Measurements from ENCODE around the gene FRMD4A. TPM values are rescaled to one million over a fixed set of nuclear protein-coding genes. Genes with fewer than 3 reads are reported as not detected.
A peak's percentile ranks its signal among the peaks of the same experiment; 100 is the strongest.
"Not testable (repeated sequence)": the region's sequence is repeated elsewhere in the genome, so short reads cannot be mapped to it uniquely, and the experiment has no call there.

The FRMD4A gene
- total RNA-seq, 2 experiments from 2014 or later = 0.25 TPM; not detected in 1

DNA sequence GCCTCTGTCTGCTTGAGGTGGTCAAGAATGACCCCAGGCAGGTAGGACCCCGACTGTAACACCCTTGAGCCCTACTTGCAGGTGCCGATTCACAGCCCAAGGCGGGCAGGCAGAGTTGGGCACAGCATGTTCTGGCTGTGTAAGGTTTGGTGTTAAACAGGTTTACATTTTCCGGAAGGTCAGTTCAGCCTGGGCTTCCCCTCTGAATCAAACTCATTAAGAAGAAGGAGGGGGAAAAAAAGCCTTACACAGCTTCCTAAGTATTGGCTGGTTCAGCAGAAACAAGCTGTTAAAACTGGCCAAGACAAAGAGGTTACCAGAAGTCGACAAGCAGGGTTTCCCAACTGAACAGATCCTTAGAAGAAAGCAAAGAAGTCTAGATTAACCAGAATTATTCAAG lies 611.3 kb downstream of the FRMD4A start:
- ChIA-PET CTCF (interaction anchor here (1.0 to 1.3 kb wide), 2 partner anchors 8 to 52 kb away, joined by 3 to 5 read pairs; no protein-coding TSS in a partner anchor), POLR2A (no interaction called here)
- no peaks in the 10 kb centered on the region for H3K36me3 Mint-ChIP-seq (ENCODE audit: low read depth)
- no peak for DNase-seq
- H3K4me1 Mint-ChIP-seq = peaks cover 18% of the 10 kb centered on the region
- H3K9me3 Mint-ChIP-seq = peaks cover 4% of the 10 kb centered on the region
- no peaks in the 10 kb centered on the region for H3K27me3 Mint-ChIP-seq
- H3K27ac Mint-ChIP-seq = no peak overlapping the region
- no peak overlapping the region for H3K4me3 Mint-ChIP-seq

DNA sequence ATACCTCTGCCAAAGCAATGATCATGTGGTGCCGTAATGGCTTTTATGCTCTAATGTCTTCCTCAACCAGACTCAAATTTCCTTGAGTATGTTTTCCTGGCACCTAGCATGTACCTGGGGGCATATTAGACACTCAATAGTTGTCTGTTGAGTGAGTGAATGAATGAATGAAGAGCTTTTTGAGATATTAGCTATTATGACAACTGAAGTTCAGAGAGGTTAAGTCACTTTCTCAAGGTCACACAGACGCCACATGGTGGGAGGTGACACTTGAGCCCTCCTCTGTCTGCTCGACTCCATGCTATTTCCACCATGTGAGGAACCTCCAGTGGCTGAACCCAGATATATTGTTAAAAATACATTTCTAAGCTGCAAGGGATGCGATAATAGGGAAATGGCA lies 611.9 kb downstream of the FRMD4A start:
- H3K27ac Mint-ChIP-seq = no peak overlapping the region
- no peak for DNase-seq
- H3K9me3 Mint-ChIP-seq = peaks cover 4% of the 10 kb centered on the region
- no peaks in the 10 kb centered on the region for H3K27me3 Mint-ChIP-seq
- H3K4me1 Mint-ChIP-seq = peaks cover 18% of the 10 kb centered on the region
- no peaks in the 10 kb centered on the region for H3K36me3 Mint-ChIP-seq (ENCODE audit: low read depth)
- no peak overlapping the region for H3K4me3 Mint-ChIP-seq
- POLR2A ChIA-PET = no interaction called here
- CTCF ChIA-PET = interaction anchor here (1.0 to 1.6 kb wide), 2 partner anchors 12 to 53 kb away, joined by 3 to 6 read pairs; no protein-coding TSS in a partner anchor

DNA sequence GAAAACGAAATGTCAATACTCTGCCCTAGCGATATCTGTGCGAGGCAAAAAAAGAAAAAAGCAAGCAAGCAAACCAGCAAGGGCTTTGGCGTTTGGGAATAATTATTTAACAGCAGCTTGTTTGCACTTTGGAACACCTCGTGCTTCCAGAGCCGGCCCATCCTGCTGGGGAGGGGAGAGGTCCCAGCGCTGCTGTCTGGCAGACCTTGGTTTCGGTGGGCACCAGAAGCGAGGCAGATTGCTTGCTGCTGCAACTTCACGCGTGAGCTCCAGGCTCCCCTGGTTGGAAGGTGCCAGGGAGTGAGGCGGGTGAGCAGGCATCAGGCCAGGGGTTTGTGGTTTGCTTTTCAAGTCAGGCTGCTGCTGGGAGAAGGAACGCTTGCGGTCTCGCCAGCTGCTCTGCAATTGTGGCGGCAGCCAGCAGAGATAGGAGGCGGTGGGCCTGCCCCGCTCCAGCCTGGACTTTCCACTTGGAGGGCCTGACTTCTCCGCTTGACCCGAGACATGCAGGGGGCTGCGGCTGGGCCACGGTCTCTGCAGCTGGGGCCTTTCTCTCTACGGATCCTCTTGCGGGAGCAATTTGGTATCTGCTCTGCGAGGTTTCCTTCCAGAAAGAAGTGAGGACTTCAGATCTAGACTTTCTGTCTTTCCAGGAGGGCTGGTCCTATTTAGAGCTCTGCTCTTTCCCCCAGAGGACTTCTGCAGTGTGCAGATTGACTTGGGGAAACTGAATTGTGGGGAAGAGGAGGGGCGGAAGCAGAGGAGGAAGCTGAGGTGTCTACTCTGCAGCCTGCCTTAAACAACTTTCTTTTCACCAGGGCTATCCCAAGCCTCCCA lies 612.6 kb downstream of the FRMD4A start:
- H3K36me3 Mint-ChIP-seq (ENCODE audit: low read depth) = no peaks in the 10 kb centered on the region
- peaks cover 17% of the 10 kb centered on the region for H3K4me1 Mint-ChIP-seq
- peaks cover 4% of the 10 kb centered on the region for H3K9me3 Mint-ChIP-seq
- H3K27me3 Mint-ChIP-seq = no peaks in the 10 kb centered on the region
- H3K27ac Mint-ChIP-seq = no peak overlapping the region
- POLR2A ChIA-PET = no interaction called here
- DNase-seq = peak; percentile 50
- peak overlapping the region; percentile 34 for H3K4me3 Mint-ChIP-seq
- CTCF ChIA-PET = interaction anchor here (1.6 kb wide), 1 partner anchor 11 kb away, joined by 6 read pairs; no protein-coding TSS in a partner anchor

DNA sequence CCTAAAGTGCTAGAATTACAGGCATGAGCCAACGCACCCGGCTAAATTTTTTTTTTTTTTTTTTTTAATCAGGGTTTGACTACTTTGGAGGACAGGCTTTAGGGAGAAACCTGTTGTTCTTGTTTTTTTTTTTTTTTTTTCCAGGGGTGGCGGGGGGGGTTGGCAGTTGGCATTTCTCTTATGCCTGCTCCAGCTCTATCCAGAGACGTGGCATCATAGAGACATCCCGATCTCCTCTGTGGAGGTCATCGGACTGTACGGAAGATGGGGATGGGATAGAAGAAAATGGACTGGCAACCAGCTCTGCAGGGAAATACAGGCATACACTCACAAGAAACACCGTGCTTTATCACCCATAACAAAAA lies 613.2 kb downstream of the FRMD4A start:
- ChIA-PET POLR2A (no interaction called here), CTCF (interaction anchor here (0.6 to 1.6 kb wide), 4 partner anchors 11 to 556 kb away, joined by 3 to 6 read pairs (median 4); partner anchors contain the start of gene MCM10)
- H3K27ac Mint-ChIP-seq = no peak overlapping the region
- DNase-seq = no peak
- H3K27me3 Mint-ChIP-seq = no peaks in the 10 kb centered on the region
- H3K9me3 Mint-ChIP-seq = peaks cover 4% of the 10 kb centered on the region
- peaks cover 21% of the 10 kb centered on the region for H3K4me1 Mint-ChIP-seq
- H3K4me3 Mint-ChIP-seq = peak overlapping the region; percentile 34
- H3K36me3 Mint-ChIP-seq (ENCODE audit: low read depth) = no peaks in the 10 kb centered on the region

DNA sequence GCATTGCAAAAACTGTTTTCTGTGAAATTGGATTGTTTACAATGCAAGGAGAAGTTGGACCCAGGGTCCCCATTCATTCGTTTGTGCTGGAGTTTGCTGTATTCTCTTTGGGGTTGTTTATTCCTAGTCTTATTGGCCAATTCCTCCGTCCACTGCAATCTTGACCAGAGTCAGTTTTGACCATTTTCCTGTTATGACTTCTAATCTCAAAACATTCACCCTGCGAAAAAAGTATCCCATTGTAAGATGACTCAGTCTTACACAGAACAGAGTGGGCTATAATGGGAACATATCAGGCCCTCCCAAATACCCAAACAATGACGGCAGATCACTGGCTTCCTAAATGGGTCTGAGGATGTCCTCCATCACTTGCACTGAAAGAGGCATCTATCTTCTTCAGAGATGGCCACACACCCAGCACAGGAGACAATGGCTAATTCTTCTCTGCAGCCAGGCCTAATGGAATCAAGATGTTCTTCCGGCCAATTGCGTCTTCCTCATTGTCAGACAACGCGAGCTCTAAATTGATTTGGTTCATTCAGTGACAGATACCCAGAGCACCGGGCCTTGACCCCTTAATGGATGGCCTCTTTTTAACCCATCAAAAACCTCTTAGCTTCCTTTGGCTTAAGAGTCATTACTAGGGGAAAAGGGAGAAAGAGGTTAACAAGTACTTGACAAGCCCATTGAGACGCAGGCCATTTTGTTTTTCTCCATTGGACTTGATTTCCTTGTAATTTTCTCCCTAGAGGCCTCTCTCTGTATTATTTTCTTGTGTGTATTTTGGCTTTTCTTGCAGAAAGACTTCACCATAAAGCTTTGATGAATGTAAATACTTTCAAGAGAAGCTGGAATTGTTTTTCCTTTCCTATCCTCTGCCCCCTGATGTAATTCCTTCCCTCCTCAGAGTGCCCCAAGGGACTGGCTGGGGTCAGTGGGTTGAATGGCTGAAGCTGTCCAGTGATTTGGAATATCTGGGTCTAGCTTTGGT lies 614.3 kb downstream of the FRMD4A start:
- Mint-ChIP-seq H3K4me1 (peaks cover 24% of the 10 kb centered on the region), H3K27me3 (no peaks in the 10 kb centered on the region), H3K27ac (no peak overlapping the region), H3K36me3 (ENCODE audit: low read depth) (no peaks in the 10 kb centered on the region), H3K4me3 (no peak overlapping the region), H3K9me3 (peaks cover 4% of the 10 kb centered on the region)
- ChIA-PET CTCF (interaction anchor here (0.6 kb wide), 1 partner anchor 555 kb away, joined by 4 read pairs; the partner anchor contains the start of gene MCM10), POLR2A (no interaction called here)
- DNase-seq = no peak

DNA sequence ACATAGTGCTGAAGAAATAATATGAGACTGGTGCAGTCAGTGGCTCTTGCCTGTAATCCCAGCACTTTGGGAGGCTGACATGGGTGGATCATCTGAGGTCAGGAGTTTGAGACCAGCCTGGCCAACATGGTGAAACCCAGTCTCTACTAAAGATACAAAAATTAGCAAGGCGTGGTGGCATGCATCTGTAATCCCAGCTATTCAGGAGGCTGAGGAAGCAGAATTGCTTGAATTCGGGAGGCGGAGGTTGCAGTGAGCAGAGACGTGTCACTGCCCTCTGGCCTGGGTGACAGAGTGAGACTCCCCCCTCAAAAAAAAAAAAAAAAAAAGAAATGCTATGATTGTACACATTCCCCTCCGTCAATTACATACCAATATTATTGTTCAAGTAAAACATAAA lies 615.1 kb downstream of the FRMD4A start:
- H3K9me3 Mint-ChIP-seq; H3K4me3 Mint-ChIP-seq; POLR2A ChIA-PET; H3K27me3 Mint-ChIP-seq; H3K27ac Mint-ChIP-seq; CTCF ChIA-PET; H3K36me3 Mint-ChIP-seq (ENCODE audit: low read depth); DNase-seq: not testable (repeated sequence)
- H3K4me1 Mint-ChIP-seq = peaks cover 24% of the 10 kb centered on the region

DNA sequence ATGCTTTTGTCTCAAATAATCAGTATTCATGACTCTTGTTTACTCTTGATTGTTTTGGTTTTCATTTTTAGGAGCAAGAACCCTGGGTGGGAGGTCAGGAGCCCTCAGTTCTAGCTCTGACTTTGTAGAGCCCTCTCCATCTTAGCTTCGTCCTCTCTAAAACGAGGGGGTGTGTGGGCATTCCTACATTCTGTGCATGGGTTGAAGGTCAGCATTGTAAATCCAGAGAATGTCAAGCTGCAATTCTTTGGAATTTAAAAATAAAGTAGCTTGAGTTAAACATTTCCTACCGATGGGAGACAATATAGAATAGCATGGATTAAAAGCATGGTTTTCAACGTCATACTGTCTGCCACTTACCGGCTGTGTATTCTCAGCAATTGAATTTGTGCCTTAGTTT lies 615.6 kb downstream of the FRMD4A start:
- Mint-ChIP-seq H3K27me3 (no peaks in the 10 kb centered on the region), H3K4me3 (no peak overlapping the region), H3K36me3 (ENCODE audit: low read depth) (no peaks in the 10 kb centered on the region), H3K9me3 (no peaks in the 10 kb centered on the region), H3K4me1 (peaks cover 24% of the 10 kb centered on the region), H3K27ac (no peak overlapping the region)
- ChIA-PET POLR2A (interaction anchor here (0.7 kb wide), 1 partner anchor 199 kb away, joined by 3 read pairs; no protein-coding TSS in a partner anchor), CTCF (no interaction called here)
- no peak for DNase-seq

DNA sequence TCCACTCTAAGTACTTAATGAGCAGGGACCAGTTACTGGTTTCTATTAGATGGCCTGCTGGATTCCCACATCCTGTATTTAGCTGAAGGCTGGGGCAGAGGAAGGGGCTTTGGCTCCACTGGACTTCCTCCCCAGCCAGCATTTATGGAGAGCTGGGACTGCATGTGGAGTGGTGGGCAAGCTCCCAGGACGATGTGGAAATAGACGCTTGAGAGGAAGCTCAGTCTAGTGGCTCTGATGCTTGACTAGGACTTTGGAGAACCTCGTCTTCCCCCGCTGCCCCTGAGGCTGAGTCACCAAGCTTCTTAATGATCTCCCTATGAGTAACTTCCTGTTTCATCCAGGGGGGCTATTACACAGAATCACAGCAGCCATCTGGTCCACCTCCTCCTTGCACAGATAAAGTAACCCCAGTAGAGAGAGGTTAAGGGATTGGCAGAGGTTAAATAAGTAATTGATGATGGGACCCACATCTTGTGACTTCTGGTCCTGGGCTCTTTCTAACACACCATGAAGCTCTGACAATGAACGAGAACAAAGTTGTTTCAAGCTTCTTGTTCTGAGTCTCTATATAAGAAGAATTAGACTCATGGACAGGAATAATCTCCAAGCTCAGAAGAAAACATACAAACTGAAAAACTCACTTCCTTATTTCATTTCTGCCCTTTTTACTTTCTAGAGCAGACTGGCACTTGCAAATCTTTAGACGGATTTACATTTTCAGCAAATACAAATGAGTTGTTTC lies 617.7 kb downstream of the FRMD4A start:
- POLR2A ChIA-PET = no interaction called here
- CTCF ChIA-PET = interaction anchor here (0.6 to 1.7 kb wide), 2 partner anchors 11 to 31 kb away, joined by 3 to 4 read pairs; no protein-coding TSS in a partner anchor

DNA sequence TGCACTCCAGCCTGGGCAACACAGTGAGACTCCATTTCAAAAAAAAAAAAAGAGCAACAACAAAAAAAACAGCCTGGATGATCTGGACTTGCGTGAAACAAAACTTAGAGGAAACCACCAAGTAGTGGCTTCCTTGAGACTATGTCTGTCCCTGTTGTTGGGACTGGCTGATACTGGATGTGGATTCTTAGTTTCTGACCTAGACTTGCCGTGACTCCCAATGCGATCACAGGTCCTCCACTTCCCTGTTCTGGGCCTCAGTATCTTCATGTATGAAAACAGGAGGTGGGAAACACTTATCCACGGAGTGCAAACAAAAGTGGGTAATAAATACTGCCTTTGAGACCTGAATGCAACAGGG lies 618.3 kb downstream of the FRMD4A start:
- Mint-ChIP-seq H3K36me3 (ENCODE audit: low read depth) (no peaks in the 10 kb centered on the region), H3K4me1 (peaks cover 20% of the 10 kb centered on the region), H3K4me3 (no peak overlapping the region), H3K27me3 (peaks cover 10% of the 10 kb centered on the region), H3K27ac (no peak overlapping the region), H3K9me3 (no peaks in the 10 kb centered on the region)
- DNase-seq = no peak
- ChIA-PET POLR2A (no interaction called here), CTCF (interaction anchor here (0.6 kb wide), 2 partner anchors 9 to 30 kb away, joined by 3 to 4 read pairs; no protein-coding TSS in a partner anchor)

More for the DNA sequence above, 617.7 kb downstream of the FRMD4A start:
- Mint-ChIP-seq H3K4me1 (peaks cover 19% of the 10 kb centered on the region), H3K36me3 (ENCODE audit: low read depth) (no peaks in the 10 kb centered on the region), H3K27me3 (peaks cover 7% of the 10 kb centered on the region), H3K9me3 (no peaks in the 10 kb centered on the region), H3K4me3 (no peak overlapping the region), H3K27ac (no peak overlapping the region)
- DNase-seq = no peak

DNA sequence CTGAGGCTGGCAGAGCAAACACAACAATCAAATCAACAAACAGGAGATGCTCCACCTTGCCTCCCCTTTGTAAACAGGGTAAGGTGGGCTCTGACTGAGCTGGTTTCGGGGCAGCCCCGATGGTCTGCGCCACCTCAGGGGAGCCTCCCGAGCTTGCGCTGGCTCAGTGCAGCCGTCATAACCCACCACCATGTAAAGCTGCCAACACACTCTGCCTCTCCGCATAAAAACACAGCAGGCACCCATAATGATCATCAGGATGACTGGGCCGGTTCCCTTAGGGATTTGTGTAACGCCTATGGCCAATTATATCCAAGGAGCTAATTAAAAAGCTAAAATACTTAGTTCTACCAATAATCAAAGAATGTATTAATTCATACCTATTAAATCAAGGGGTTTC lies 619.4 kb downstream of the FRMD4A start:
- Mint-ChIP-seq H3K4me3 (no peak overlapping the region), H3K4me1 (peaks cover 29% of the 10 kb centered on the region), H3K36me3 (ENCODE audit: low read depth) (no peaks in the 10 kb centered on the region), H3K27ac (no peak overlapping the region), H3K9me3 (no peaks in the 10 kb centered on the region), H3K27me3 (peaks cover 19% of the 10 kb centered on the region)
- POLR2A ChIA-PET = no interaction called here
- CTCF ChIA-PET = interaction anchor here (0.7 to 2.0 kb wide), 2 partner anchors 9 to 42 kb away, joined by 3 to 5 read pairs; no protein-coding TSS in a partner anchor
- DNase-seq = no peak

DNA sequence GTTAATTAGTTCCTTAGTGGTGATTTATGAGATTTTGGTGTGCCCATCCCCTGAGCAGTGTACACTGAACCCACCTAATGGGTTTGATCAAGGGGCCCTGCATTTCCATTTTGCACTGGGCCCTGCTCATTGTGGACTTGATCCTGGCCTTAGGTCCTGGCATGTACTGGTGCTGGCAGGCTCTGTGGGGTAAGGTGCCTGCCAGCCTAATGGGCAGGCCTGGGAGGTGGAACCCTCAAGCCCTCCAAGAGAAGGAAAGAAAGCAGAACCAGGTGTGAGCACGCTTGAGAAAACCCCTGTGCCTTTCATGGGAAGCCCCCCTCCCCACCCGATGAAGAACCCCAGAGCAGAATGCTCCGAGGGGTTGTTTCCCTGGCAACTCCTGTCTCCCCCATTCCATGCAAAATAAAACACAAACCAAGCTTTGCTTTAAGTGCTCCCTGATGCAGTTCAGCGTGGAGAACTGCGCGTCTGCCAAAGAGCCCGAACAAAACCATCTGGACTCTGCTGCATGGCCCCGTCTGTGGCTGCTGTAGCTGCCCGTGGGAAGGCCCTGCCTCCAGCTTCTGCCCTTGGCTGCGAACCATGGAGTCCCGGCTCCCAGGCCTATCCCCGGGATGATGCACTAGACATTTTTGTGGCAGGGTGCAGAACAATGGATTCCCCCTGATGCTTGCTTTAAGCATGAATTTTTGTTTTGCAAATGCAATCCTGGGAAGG lies 620.6 kb downstream of the FRMD4A start:
- no peaks in the 10 kb centered on the region for H3K36me3 Mint-ChIP-seq (ENCODE audit: low read depth)
- no peaks in the 10 kb centered on the region for H3K9me3 Mint-ChIP-seq
- H3K27me3 Mint-ChIP-seq = peaks cover 28% of the 10 kb centered on the region
- no peak for DNase-seq
- H3K4me3 Mint-ChIP-seq = no peak overlapping the region
- ChIA-PET POLR2A (no interaction called here), CTCF (interaction anchor here (2.0 kb wide), 1 partner anchor 10 kb away, joined by 5 read pairs; no protein-coding TSS in a partner anchor)
- H3K4me1 Mint-ChIP-seq = peaks cover 29% of the 10 kb centered on the region
- H3K27ac Mint-ChIP-seq = no peak overlapping the region
